SK-N-MC (cell line): ENCODE measurements around the gene PPP1R3C.

Experiments used
- EZH2 ChIP-seq: fragments of 200-600 bp; sonication (generic); IDR thresholded peaks from one replicate; pipeline ENCODE4 v1.6.1; 2017; ENCODE audit warnings: antibody characterized with exemption
- POLR2AphosphoS5 ChIP-seq: IDR thresholded peaks from 2 replicates; pipeline ENCODE4 v1.6.1; 2012; ENCODE audit warnings: mild to moderate bottlenecking, low read depth, low read length, borderline replicate concordance

- TF ChIP-seq EZH2 (no peak), POLR2AphosphoS5 (no peak)
These were observed 18.6 kb downstream of the PPP1R3C start for GRCh38 chr10:91614225-91614624.
